Activated CD4-positive, alpha-beta T cell treated with anti-CD3 and anti-CD28 coated beads, Interleukin-2, amount 10 ng/mL, durations not matched to agents 24 days and 14 days (primary cell): ENCODE results near the gene ZNF358. TPM values are rescaled to one million over a fixed set of nuclear protein-coding genes. Genes with fewer than 3 reads are reported as not detected.
A peak's percentile ranks its signal among the peaks of the same experiment; 100 is the strongest.

Experiments
- DNase-seq: peaks from one replicate; pipeline ENCODE4 v3.0.0; 2022
- H3K27ac Mint-ChIP-seq: one replicate; pipeline ENCODE4 v1.8.0; 2022; ENCODE audit warnings: mild to moderate bottlenecking, mixed read lengths
- H3K27me3 Mint-ChIP-seq: one replicate; pipeline ENCODE4 v1.8.0; 2022; ENCODE audit warnings: mixed read lengths
- H3K36me3 Mint-ChIP-seq: one replicate; pipeline ENCODE4 v1.8.0; 2022; ENCODE audit warnings: low read depth, mild to moderate bottlenecking, mixed read lengths
- H3K4me1 Mint-ChIP-seq: one replicate; pipeline ENCODE4 v1.8.0; 2021; ENCODE audit warnings: mixed read lengths
- H3K4me3 Mint-ChIP-seq: one replicate; pipeline ENCODE4 v1.8.0; 2022; ENCODE audit warnings: mild to moderate bottlenecking, moderate library complexity, mixed read lengths
- H3K9me3 Mint-ChIP-seq: one replicate; pipeline ENCODE4 v1.8.0; 2021; ENCODE audit warnings: mixed read lengths
- intact Hi-C: fragments of 100-400 bp; cut with micrococcal nuclease; formaldehyde crosslinking; loops from one replicate; pipeline ENCODE4 v1.15.1; 2023
- total RNA-seq: library from RNA; stranded (reverse); gene quantifications from 2 replicates; pipeline ENCODE4 v1.2.3, GENCODE V29; 2022

Gene ZNF358
- total RNA-seq, 1 donor from 2014 or later, result 5.7 TPM

GRCh38 chr19:7480222-7480969 lies 35.5 kb upstream of the ZNF358 start:
- H3K27ac Mint-ChIP-seq, result no peak overlapping the region
- intact Hi-C loops, result no loop called here

GRCh38 chr19:7480970-7481255 lies 35.0 kb upstream of the ZNF358 start:
- Mint-ChIP-seq H3K4me3 (no peak overlapping the region), H3K27me3 (no peaks in the 10 kb centered on the region), H3K27ac (no peak overlapping the region), H3K4me1 (peaks cover 3% of the 10 kb centered on the region), H3K36me3 (no peaks in the 10 kb centered on the region), H3K9me3 (no peaks in the 10 kb centered on the region)
- DNase-seq, result no peak
- intact Hi-C loops, result no loop called here

More at GRCh38 chr19:7480222-7480969, 35.5 kb upstream of the ZNF358 start:
- no peak for DNase-seq
- no peaks in the 10 kb centered on the region for H3K36me3 Mint-ChIP-seq
- peaks cover 3% of the 10 kb centered on the region for H3K4me1 Mint-ChIP-seq
- no peaks in the 10 kb centered on the region for H3K27me3 Mint-ChIP-seq
- H3K9me3 Mint-ChIP-seq, result no peaks in the 10 kb centered on the region
- H3K4me3 Mint-ChIP-seq, result no peak overlapping the region

GRCh38 chr19:7482584-7483439 lies 33.1 kb upstream of the ZNF358 start:
- H3K27me3 Mint-ChIP-seq, result no peaks in the 10 kb centered on the region
- H3K4me1 Mint-ChIP-seq, result peaks cover 3% of the 10 kb centered on the region
- no peak overlapping the region for H3K27ac Mint-ChIP-seq
- no peak for DNase-seq
- H3K4me3 Mint-ChIP-seq, result no peak overlapping the region
- no peaks in the 10 kb centered on the region for H3K9me3 Mint-ChIP-seq
- intact Hi-C loops, result no loop called here
- no peaks in the 10 kb centered on the region for H3K36me3 Mint-ChIP-seq

GRCh38 chr19:7483720-7484201 lies 32.1 kb upstream of the ZNF358 start:
- H3K36me3 Mint-ChIP-seq, result no peaks in the 10 kb centered on the region
- no peaks in the 10 kb centered on the region for H3K9me3 Mint-ChIP-seq
- H3K4me1 Mint-ChIP-seq, result peaks cover 3% of the 10 kb centered on the region
- DNase-seq, result no peak
- no peaks in the 10 kb centered on the region for H3K27me3 Mint-ChIP-seq
- H3K4me3 Mint-ChIP-seq, result no peak overlapping the region
- H3K27ac Mint-ChIP-seq, result no peak overlapping the region
- intact Hi-C loops, result no loop called here

- no peaks in the 10 kb centered on the region for H3K9me3 Mint-ChIP-seq
- no peaks in the 10 kb centered on the region for H3K36me3 Mint-ChIP-seq
- H3K27ac Mint-ChIP-seq, result no peak overlapping the region
- intact Hi-C loops, result no loop called here
- H3K27me3 Mint-ChIP-seq, result no peaks in the 10 kb centered on the region
- DNase-seq, result no peak
- no peak overlapping the region for H3K4me3 Mint-ChIP-seq
- H3K4me1 Mint-ChIP-seq, result peaks cover 18% of the 10 kb centered on the region
Measured at GRCh38 chr19:7486923-7487322, 29.0 kb upstream of the ZNF358 start.

- peak; percentile 98 for DNase-seq
- Mint-ChIP-seq H3K9me3 (peaks cover 3% of the 10 kb centered on the region), H3K27me3 (no peaks in the 10 kb centered on the region), H3K4me3 (peak within 1 kb of the TSS; percentile 83), H3K4me1 (peaks cover 26% of the 10 kb centered on the region), H3K36me3 (no peaks in the 10 kb centered on the region), H3K27ac (peak within 1 kb of the TSS; percentile 91)
- intact Hi-C loops, result loop anchor here (2.0 kb wide), 1 partner anchor 34 kb away; the partner anchor contains the start of gene MCOLN1
Measured at GRCh38 chr19:7488736-7489353, 27.1 kb upstream of the ZNF358 start, which contains the start of gene PEX11G. TSS of gene PEX11G (minus strand) at chr19:7489035. CDS start at chr19:7489010, 25 bp downstream.

- H3K9me3 Mint-ChIP-seq, result peaks cover 3% of the 10 kb centered on the region
- peak overlapping the region; percentile 83 for H3K4me3 Mint-ChIP-seq
- intact Hi-C loops, result loop anchor here (2.0 kb wide), 1 partner anchor 33 kb away; the partner anchor contains the start of gene MCOLN1
- H3K27me3 Mint-ChIP-seq, result no peaks in the 10 kb centered on the region
- DNase-seq, result no peak
- H3K27ac Mint-ChIP-seq, result peak overlapping the region; percentile 49
- H3K36me3 Mint-ChIP-seq, result no peaks in the 10 kb centered on the region
- H3K4me1 Mint-ChIP-seq, result peaks cover 26% of the 10 kb centered on the region
Measured at GRCh38 chr19:7489609-7490044, 26.3 kb upstream of the ZNF358 start.

GRCh38 chr19:7492142-7492541 lies 23.8 kb upstream of the ZNF358 start:
- DNase-seq, result peak; percentile 84
- H3K36me3 Mint-ChIP-seq, result no peaks in the 10 kb centered on the region
- peaks cover 3% of the 10 kb centered on the region for H3K27me3 Mint-ChIP-seq
- peaks cover 28% of the 10 kb centered on the region for H3K4me1 Mint-ChIP-seq
- intact Hi-C loops, result loop anchor here (1.0 kb wide), 1 partner anchor 42 kb away; no protein-coding TSS in a partner anchor
- H3K9me3 Mint-ChIP-seq, result peaks cover 3% of the 10 kb centered on the region
- peak overlapping the region; percentile 83 for H3K27ac Mint-ChIP-seq
- H3K4me3 Mint-ChIP-seq, result peak overlapping the region; percentile 1

- Mint-ChIP-seq H3K36me3 (no peaks in the 10 kb centered on the region), H3K27me3 (peaks cover 4% of the 10 kb centered on the region), H3K4me1 (peaks cover 28% of the 10 kb centered on the region), H3K4me3 (peak overlapping the region; percentile 1), H3K9me3 (peaks cover 3% of the 10 kb centered on the region), H3K27ac (peak overlapping the region; percentile 83)
- no peak for DNase-seq
- intact Hi-C loops, result loop anchor here (1.0 kb wide), 1 partner anchor 42 kb away; no protein-coding TSS in a partner anchor
Measured at GRCh38 chr19:7492558-7492957, 23.3 kb upstream of the ZNF358 start.

GRCh38 chr19:7494416-7495098 lies 21.3 kb upstream of the ZNF358 start:
- Mint-ChIP-seq H3K27me3 (peaks cover 14% of the 10 kb centered on the region), H3K36me3 (no peaks in the 10 kb centered on the region), H3K4me1 (peaks cover 23% of the 10 kb centered on the region), H3K9me3 (peaks cover 3% of the 10 kb centered on the region), H3K4me3 (no peak overlapping the region), H3K27ac (no peak overlapping the region)
- DNase-seq, result no peak
- intact Hi-C loops, result no loop called here

GRCh38 chr19:7497292-7497691 lies 18.6 kb upstream of the ZNF358 start:
- H3K27ac Mint-ChIP-seq, result no peak overlapping the region
- peaks cover 26% of the 10 kb centered on the region for H3K27me3 Mint-ChIP-seq
- H3K36me3 Mint-ChIP-seq, result no peaks in the 10 kb centered on the region
- no peak overlapping the region for H3K4me3 Mint-ChIP-seq
- intact Hi-C loops, result no loop called here
- peak; percentile 67 for DNase-seq
- H3K4me1 Mint-ChIP-seq, result peaks cover 10% of the 10 kb centered on the region
- H3K9me3 Mint-ChIP-seq, result peaks cover under 1% of the 10 kb centered on the region

GRCh38 chr19:7500811-7501450 lies 15.0 kb upstream of the ZNF358 start:
- intact Hi-C loops, result no loop called here
- DNase-seq, result peak; percentile 87
- H3K27me3 Mint-ChIP-seq, result peaks cover 38% of the 10 kb centered on the region
- no peaks in the 10 kb centered on the region for H3K9me3 Mint-ChIP-seq
- peak overlapping the region; percentile 72 for H3K4me3 Mint-ChIP-seq
- H3K36me3 Mint-ChIP-seq, result no peaks in the 10 kb centered on the region
- H3K27ac Mint-ChIP-seq, result no peak overlapping the region
- peaks cover 5% of the 10 kb centered on the region for H3K4me1 Mint-ChIP-seq

- H3K36me3 Mint-ChIP-seq, result no peaks in the 10 kb centered on the region
- H3K27ac Mint-ChIP-seq, result no peak overlapping the region
- no peak for DNase-seq
- H3K27me3 Mint-ChIP-seq, result peaks cover 36% of the 10 kb centered on the region
- H3K4me1 Mint-ChIP-seq, result peaks cover 8% of the 10 kb centered on the region
- no peaks in the 10 kb centered on the region for H3K9me3 Mint-ChIP-seq
- H3K4me3 Mint-ChIP-seq, result no peak overlapping the region
- intact Hi-C loops, result no loop called here
Measured at GRCh38 chr19:7502552-7502951, 13.4 kb upstream of the ZNF358 start.
